NT2/D1 (cell line): ENCODE data around the gene ELF4.
A peak's percentile ranks its signal among the peaks of the same experiment; 100 is the strongest.
"Not testable (repeated sequence)": the region's sequence is repeated elsewhere in the genome, so short reads cannot be mapped to it uniquely, and the experiment has no call there.

ENCODE experiments used
- DNase-seq: peaks from one replicate; pipeline ENCODE4 v3.0.0-alpha.2; 2011; ENCODE audit warnings: low read depth, low spot score
- H3K27me3 ChIP-seq: 2 replicates; pipeline ENCODE4 v1.6.0; 2011; ENCODE audit warnings: mild to moderate bottlenecking; ENCODE audit not compliant: insufficient read length, insufficient read depth
- H3K36me3 ChIP-seq: 2 replicates; pipeline ENCODE4 v1.6.1; 2011; ENCODE audit warnings: mild to moderate bottlenecking, low read length, mixed read lengths; ENCODE audit not compliant: insufficient read depth, insufficient read length
- H3K4me1 ChIP-seq: 2 replicates; pipeline ENCODE4 v1.5.1; 2011; ENCODE audit not compliant: insufficient read depth, insufficient read length
- H3K4me3 ChIP-seq: 2 replicates; pipeline ENCODE4 v1.5.1; 2011; ENCODE audit warnings: low read depth; ENCODE audit not compliant: insufficient read length
- H3K9ac ChIP-seq: 2 replicates; pipeline ENCODE4 v1.6.0; 2011; ENCODE audit warnings: low read depth; ENCODE audit not compliant: insufficient read length
- H3K9me3 ChIP-seq: 2 replicates; pipeline ENCODE4 v1.5.1; 2011; ENCODE audit warnings: mild to moderate bottlenecking, low read length; ENCODE audit not compliant: insufficient read depth
- SUZ12 ChIP-seq: IDR thresholded peaks from 2 replicates; pipeline ENCODE4 v1.6.1; 2011; ENCODE audit not compliant: insufficient read length, insufficient read depth; ENCODE audit errors: extremely low read depth
- YY1 ChIP-seq: IDR thresholded peaks from 2 replicates; pipeline ENCODE4 v1.6.1; 2011; ENCODE audit not compliant: insufficient read length, insufficient read depth
- ZNF274 ChIP-seq: IDR thresholded peaks from 2 replicates; pipeline ENCODE4 v1.6.1; 2011; ENCODE audit warnings: mild to moderate bottlenecking, low read depth, low read length

The ELF4 gene

DNA sequence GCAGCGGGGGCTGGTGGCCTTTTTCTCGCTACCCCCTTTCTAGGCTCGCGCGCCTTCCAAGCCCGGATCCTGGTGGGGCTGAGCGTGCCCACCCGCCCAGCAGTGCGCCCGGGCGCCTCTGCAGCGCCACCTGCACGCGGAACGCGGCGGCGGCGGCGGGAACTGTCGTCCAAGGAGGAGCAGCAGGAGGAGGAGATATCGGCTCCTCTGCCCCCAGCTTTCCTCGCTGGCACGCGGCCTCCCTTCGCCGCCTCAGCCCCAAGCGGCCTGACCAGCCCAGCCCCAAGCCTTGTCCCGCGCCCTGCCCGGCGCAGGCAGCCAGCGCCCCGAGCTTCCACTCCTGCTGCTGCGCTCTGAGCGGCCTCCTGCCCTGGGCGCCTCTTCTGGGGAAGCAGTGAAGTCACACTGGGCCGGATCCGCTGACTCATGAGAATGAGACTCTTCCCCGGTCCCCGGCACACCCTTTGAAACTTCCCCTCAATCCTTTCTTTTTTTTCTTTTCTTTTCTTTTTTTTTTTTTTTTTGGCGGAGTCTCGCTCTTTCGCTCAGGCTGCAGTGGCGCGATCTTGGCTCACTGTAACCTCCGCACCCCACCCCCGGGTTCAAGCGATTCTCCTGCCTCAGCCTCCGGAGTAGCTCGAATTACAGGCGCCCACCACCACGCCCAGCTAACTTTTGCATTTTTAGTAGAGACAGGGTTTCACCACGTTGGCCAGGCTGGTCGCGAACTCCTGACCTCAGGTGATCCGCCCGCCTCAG, 10.6 kb upstream of the ELF4 start:
- Histone ChIP-seq H3K9ac (peak overlapping the region; percentile 50), H3K36me3 (no peaks in the 10 kb centered on the region), H3K4me3 (peak overlapping the region; percentile 24), H3K4me1 (peaks cover 5% of the 10 kb centered on the region), H3K9me3 (no peaks in the 10 kb centered on the region), H3K27me3 (no peaks in the 10 kb centered on the region)
- no peak for TF ChIP-seq YY1
- TF ChIP-seq SUZ12: no peak
- TF ChIP-seq ZNF274: no peak
- DNase-seq: peak; percentile 22

GRCh38 chrX:130120321-130120731, 10.0 kb upstream of the ELF4 start:
- H3K4me1 ChIP-seq: peaks cover 5% of the 10 kb centered on the region
- TF ChIP-seq SUZ12: no peak
- no peak for TF ChIP-seq ZNF274
- TF ChIP-seq YY1: no peak
- peak overlapping the region; percentile 21 for H3K9ac ChIP-seq
- no peak for DNase-seq
- no peaks in the 10 kb centered on the region for H3K9me3 ChIP-seq
- no peaks in the 10 kb centered on the region for H3K27me3 ChIP-seq
- H3K4me3 ChIP-seq: peak overlapping the region; percentile 2
- H3K36me3 ChIP-seq: no peaks in the 10 kb centered on the region

DNA sequence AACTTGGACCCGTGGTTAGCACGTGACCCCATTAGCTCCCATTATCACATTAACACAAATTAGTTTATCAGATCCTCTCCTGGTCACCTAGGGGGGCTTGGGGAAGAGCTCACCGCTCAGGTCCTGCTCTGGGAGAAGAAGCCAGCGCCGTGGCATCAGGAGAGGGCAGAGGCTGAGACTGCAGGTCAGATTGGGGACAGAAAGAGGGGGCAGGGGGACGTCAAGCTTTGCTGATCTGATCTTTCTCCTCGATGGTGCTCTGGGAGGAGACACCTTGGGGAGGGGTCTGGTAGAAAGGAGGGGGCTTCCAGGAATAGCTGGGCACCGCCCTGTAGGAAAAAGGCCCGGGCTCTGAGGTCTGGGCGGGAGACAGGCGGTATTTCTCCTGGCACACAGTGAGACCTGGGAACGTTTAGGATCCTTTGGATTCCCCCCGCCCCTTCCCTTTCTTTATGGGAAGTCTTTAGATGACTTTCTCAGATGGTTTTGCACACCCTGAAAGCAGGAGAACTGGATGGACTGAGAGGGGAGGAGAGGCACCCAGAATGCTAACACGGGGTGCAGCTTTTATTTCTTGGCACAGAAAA, 9.1 kb upstream of the ELF4 start:
- no peak for TF ChIP-seq YY1
- TF ChIP-seq SUZ12: no peak
- no peak for TF ChIP-seq ZNF274
- H3K36me3 ChIP-seq: no peaks in the 10 kb centered on the region
- H3K27me3 ChIP-seq: no peaks in the 10 kb centered on the region
- H3K4me3 ChIP-seq: no peak overlapping the region
- H3K4me1 ChIP-seq: peaks cover 5% of the 10 kb centered on the region
- peak overlapping the region; percentile 21 for H3K9ac ChIP-seq
- no peaks in the 10 kb centered on the region for H3K9me3 ChIP-seq
- no peak for DNase-seq

GRCh38 chrX:130118441-130119311, 8.4 kb upstream of the ELF4 start:
- Histone ChIP-seq H3K27me3 (no peaks in the 10 kb centered on the region), H3K36me3 (no peaks in the 10 kb centered on the region), H3K4me3 (no peak overlapping the region), H3K9ac (no peak overlapping the region), H3K4me1 (peaks cover 5% of the 10 kb centered on the region), H3K9me3 (no peaks in the 10 kb centered on the region)
- TF ChIP-seq YY1 (no peak), SUZ12 (no peak), ZNF274 (no peak)
- no peak for DNase-seq

GRCh38 chrX:130117166-130117565, 6.9 kb upstream of the ELF4 start:
- Histone ChIP-seq H3K27me3 (no peaks in the 10 kb centered on the region), H3K4me3 (no peak overlapping the region), H3K9ac (no peak overlapping the region), H3K9me3 (no peaks in the 10 kb centered on the region), H3K4me1 (peaks cover 5% of the 10 kb centered on the region), H3K36me3 (no peaks in the 10 kb centered on the region)
- DNase-seq: no peak
- TF ChIP-seq SUZ12: no peak
- no peak for TF ChIP-seq ZNF274
- TF ChIP-seq YY1: no peak

GRCh38 chrX:130115119-130115885, 5.0 kb upstream of the ELF4 start:
- not testable (repeated sequence) for H3K36me3 ChIP-seq, H3K4me1 ChIP-seq, H3K9me3 ChIP-seq, DNase-seq, H3K4me3 ChIP-seq, H3K9ac ChIP-seq, H3K27me3 ChIP-seq

- Histone ChIP-seq H3K36me3 (no peaks in the 10 kb centered on the region), H3K9me3 (no peaks in the 10 kb centered on the region), H3K27me3 (no peaks in the 10 kb centered on the region), H3K4me3 (no peak overlapping the region), H3K9ac (no peak overlapping the region), H3K4me1 (peaks cover 5% of the 10 kb centered on the region)
- no peak for DNase-seq
- TF ChIP-seq YY1 (no peak), SUZ12 (no peak), ZNF274 (no peak)
Measured at GRCh38 chrX:130114141-130114588, 3.9 kb upstream of the ELF4 start.
